Measurements from ENCODE around the gene FAM200C. TPM values are rescaled to one million over a fixed set of nuclear protein-coding genes. Genes with fewer than 3 reads are reported as not detected.

The FAM200C gene
- total RNA-seq, 1 experiment from 2014 or later, result 8.3 TPM

GRCh38 chr5:160419458-160420330 is 19.8 kb upstream of the FAM200C start:
- peak; percentile 20 for DNase-seq (ENCODE audit: low read depth)

- DNase-seq (ENCODE audit: low read depth), result peak; percentile 93
These were observed 19.0 kb upstream of the FAM200C start, which contains the start of gene SLU7 for GRCh38 chr5:160418561-160419457. SLU7 (minus strand) TSS chr5:160419081; CDS start chr5:160415294, 3,787 bp downstream.

DNA sequence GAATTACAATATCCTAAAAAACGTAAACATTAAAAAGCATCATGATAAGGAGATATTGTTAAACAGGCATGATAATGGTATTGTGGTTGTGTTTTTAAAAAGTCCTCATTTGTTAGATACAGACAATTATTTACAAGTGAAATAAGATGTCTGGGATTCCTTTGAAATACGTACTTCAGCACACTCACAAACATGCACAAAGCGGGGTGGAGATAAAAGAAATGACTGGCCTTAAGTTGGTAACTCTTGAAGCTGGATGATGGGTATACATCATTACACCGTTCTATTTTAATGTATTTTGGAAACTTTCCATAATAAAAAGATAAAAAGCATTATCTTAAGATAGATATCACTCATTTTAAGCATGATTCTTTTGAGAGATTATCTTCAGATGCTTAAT is 1.0 kb downstream of the FAM200C start:
- no peak for DNase-seq (ENCODE audit: low read depth)

- no peak for DNase-seq (ENCODE audit: low read depth)
These were observed 2.4 kb downstream of the FAM200C start for GRCh38 chr5:160397492-160397891.

- DNase-seq (ENCODE audit: low read depth), result no peak
These were observed 4.7 kb downstream of the FAM200C start for GRCh38 chr5:160395111-160395510.

DNA sequence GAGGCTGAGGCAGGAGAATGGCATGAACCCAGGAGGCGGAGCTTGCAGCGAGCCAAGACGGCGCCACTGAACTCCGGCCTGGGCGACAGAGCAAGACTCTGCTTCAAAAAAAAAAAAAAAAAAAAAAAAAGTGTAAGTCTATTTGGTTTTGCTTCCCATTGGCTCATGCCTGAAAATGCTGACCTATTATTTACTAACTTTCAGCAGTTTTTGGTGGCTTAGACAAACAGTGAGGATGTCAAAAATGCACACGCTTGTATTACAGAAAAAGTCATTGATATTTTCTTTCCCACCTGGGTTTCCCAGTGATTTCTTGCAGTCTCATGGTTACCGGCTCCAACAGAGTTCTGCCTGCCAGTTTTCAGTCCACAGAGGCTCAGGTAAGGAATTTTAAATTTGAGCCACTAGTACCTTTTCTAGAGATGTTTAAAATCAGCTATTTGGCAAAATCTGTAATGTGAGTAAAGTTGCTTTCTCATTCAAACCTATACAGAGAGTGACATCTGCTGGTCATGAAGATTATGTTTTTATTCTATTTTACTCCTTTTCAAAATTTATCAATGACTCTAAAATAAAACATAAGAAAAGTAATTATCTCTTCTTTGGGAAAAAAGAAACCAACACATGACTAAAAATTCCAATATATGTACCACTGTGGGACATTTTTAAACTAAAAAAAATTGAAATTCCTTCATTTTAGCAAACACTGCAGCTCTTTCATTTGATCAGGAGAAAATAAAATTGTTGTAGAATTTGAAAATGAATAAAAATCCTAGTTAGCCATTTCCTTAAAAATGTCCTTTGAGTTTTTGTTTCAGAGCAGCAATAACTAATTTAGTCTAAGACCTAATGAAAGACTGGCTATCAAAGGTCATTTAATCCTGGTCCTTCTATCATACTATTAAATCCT is 8.8 kb downstream of the FAM200C start:
- DNase-seq (ENCODE audit: low read depth), result peak; percentile 20

DNA sequence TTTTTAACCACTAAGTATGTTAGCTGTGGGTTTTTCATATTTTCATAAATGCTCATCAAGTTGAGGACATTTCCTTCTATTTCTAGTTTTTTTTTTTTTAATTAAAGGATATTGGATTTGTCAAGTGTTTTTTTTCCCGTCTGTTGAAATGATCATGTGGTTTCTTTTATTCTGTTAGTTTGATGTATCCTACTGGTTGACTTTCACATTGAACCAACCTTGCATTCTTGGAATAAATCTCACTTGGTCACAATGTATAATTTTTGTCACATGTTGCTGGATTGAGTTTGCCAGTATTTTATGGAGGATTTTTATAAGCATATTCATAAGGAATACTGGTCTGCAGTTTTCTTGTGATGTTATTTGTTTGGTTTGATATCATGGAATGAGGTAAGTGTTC is 12.4 kb downstream of the FAM200C start:
- DNase-seq (ENCODE audit: low read depth), result no peak

- no peak for DNase-seq (ENCODE audit: low read depth)
These were observed 14.4 kb downstream of the FAM200C start for GRCh38 chr5:160385496-160385895.

- DNase-seq (ENCODE audit: low read depth), result no peak
These were observed 15.2 kb downstream of the FAM200C start for GRCh38 chr5:160384681-160385080.

- no peak for DNase-seq (ENCODE audit: low read depth)
These were observed 17.5 kb downstream of the FAM200C start for GRCh38 chr5:160382346-160382745.

DNA sequence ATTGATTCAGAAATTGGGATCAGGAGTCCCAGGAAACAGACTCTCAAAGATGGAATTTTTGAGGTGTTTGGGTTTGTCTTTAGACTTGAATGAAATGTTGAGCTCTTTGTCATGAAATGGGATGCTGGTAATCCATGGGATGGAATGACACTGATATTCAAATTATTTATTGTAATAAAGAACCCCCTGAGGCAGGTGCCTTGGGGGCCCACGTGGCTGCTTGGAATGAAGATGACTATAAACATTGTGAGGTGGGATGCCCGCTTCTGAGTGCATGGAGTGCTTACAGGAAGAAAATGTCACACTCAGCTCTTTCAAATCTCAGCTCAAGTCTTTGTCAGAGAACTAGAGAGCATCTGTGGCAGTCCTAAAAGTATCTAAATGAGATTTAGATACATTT is 19.8 kb downstream of the FAM200C start:
- no peak for DNase-seq (ENCODE audit: low read depth)

DNA sequence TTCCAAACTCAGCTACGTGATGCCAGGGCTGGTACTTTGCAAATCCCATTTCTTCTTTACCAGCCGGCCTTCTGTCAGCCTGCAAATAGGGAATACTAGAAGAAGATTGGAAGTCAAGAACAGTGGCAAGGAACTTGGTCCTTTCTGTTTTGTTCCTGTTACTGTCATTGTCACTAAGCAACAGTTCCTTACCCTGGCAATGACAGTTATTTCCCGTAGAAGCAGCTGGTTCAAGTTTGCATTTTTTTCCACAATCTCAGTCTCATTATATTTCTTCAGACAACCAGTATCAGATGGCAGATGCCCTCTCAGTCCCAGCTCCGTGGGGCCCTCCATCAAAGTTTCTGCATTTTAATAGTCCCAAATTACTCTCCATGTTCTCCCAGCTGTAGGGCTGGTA is 20.3 kb downstream of the FAM200C start:
- DNase-seq (ENCODE audit: low read depth), result no peak

- DNase-seq (ENCODE audit: low read depth), result no peak
These were observed 21.5 kb downstream of the FAM200C start for GRCh38 chr5:160378330-160378729.

- no peak for DNase-seq (ENCODE audit: low read depth)
These were observed 22.2 kb downstream of the FAM200C start for GRCh38 chr5:160377651-160378050.

GRCh38 chr5:160376416-160376815 is 23.4 kb downstream of the FAM200C start:
- no peak for DNase-seq (ENCODE audit: low read depth)

GRCh38 chr5:160375701-160376100 is 24.2 kb downstream of the FAM200C start:
- DNase-seq (ENCODE audit: low read depth), result no peak

GRCh38 chr5:160375166-160375565 is 24.7 kb downstream of the FAM200C start:
- no peak for DNase-seq (ENCODE audit: low read depth)

DNA sequence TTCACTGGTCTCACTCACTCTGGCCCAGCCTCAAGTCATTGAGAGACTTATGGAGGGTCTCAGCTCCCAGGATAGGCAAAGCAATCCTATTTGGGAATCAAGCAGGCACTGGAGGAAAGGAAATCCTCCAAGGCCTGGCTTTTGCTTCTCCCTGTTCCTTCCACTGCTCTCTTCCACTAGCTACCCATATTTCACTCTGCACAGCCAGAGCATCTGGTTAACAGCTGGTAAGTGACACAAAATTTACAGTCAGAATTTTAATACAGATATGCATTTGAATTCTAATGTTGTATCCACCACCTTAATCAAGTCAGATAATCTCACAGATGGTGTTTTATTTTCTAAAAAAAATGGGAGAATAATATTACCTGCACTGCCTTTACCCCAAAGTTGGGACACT is 28.6 kb downstream of the FAM200C start:
- no peak for DNase-seq (ENCODE audit: low read depth)

DNA sequence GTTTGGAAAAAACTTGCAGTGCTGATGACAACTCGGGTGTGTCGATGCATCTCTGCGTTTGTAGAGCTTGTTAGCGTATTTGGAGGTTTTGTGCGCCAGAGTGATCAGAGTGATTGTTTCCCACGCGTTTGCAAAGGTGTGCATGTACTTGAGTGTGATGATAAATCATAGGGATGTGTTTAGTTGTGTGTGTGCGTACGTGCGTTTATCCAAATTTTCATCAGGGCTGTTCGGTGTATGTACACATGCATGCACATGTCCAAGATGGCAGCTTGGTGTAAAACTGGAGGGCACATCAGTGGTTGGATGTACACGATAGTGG is 29.2 kb downstream of the FAM200C start:
- DNase-seq (ENCODE audit: low read depth), result no peak

DNA sequence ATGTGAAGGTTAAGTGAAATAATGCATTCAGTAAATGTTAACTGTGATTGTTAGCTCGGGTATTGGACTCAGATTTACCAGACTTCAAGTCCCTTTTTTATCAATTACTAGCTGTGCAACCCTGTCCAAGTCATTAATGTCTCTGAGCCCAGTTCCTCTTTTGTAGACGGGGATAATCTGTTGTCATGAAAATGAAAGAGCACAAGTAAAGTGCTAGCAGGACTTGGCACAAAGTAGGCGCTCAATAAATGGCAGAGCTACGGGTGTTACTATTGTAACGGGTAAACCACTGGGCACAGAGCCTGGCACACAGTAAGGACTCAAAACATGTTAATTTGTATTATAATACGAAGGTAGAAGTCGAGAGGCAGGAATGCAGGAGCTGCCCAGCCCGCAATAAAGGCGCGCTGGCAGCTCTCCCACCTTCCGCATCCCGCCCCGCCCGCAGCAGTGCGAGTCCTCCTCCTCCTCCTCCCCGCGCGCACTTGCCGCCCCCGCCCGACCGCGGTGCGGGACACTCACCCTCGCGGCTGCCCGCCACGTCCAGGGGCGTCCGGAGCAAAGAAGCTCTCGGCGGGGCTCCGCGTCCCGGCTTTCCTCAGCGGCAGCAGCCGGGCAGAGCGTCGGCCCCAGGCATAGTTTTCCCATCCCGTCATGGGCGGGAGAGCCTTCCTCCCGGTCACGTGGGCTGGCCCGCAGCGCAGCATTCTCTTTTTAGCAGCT is 29.7 kb downstream of the FAM200C start, which contains the start of gene C1QTNF2:
Gene C1QTNF2, minus strand, starts transcription at position 637 of the 723 bp plus-strand sequence. CDS start 15,615 bp downstream, outside the sequence.
- peak; percentile 62 for DNase-seq (ENCODE audit: low read depth)

GRCh38 chr5:160367885-160368284 is 32.0 kb downstream of the FAM200C start:
- DNase-seq (ENCODE audit: low read depth), result no peak
